Kidney (tissue), 14 donors: ENCODE measurements around the gene GAGE12J. TPM values are rescaled to one million over a fixed set of nuclear protein-coding genes. Genes with fewer than 3 reads are reported as not detected.
"Not testable (repeated sequence)": the region's sequence is repeated elsewhere in the genome, so short reads cannot be mapped to it uniquely, and the experiment has no call there.

ENCODE experiments used
- DNase-seq, 5 donors: peaks; one replicate each; pipeline ENCODE4 v3.0.0-alpha.2; 2013 to 2020
- FAIRE-seq: peaks from 2 replicates; lab custom pipeline; 2012; peaks lifted over from hg19 to GRCh38; lab: Jason Lieb, UNC
- H3K27ac ChIP-seq, 2 donors: one replicate each; pipeline ENCODE4 v1.7.0; 2013; ENCODE audit warnings: low read depth in 2 of 2, low read length in 2 of 2, inconsistent platforms in 1 of 2
- H3K27me3 ChIP-seq: one replicate; pipeline ENCODE4 v1.7.1; 2013; ENCODE audit warnings: low read length, inconsistent platforms; ENCODE audit not compliant: control insufficient read depth, insufficient read depth
- H3K36me3 ChIP-seq, 3 donors: one replicate each; pipeline versions ENCODE4 v1.7.0 to v1.7.1; 2013; ENCODE audit warnings: low read length in 3 of 3, control low read depth in 1 of 3, inconsistent platforms in 1 of 3; ENCODE audit not compliant: insufficient read depth in 3 of 3, control insufficient read depth in 2 of 3
- H3K4me1 ChIP-seq, 3 donors: one replicate each; pipeline versions ENCODE4 v1.7.0 to v1.7.1; 2013; ENCODE audit warnings: low read length in 3 of 3, inconsistent platforms in 1 of 3, low read depth in 1 of 3; ENCODE audit not compliant: control insufficient read depth in 2 of 3, insufficient read depth in 2 of 3
- H3K4me3 ChIP-seq, 3 donors: one replicate each; pipeline versions ENCODE4 v1.7.0 to v1.8.1; 2013; ENCODE audit warnings: low read length in 3 of 3, control low read depth in 1 of 3, inconsistent platforms in 1 of 3
- H3K9ac ChIP-seq, 3 donors: one replicate each; pipeline versions ENCODE4 v1.7.0 to v1.7.1; 2013; ENCODE audit warnings: low read length in 3 of 3, control low read depth in 1 of 3, inconsistent platforms in 1 of 3
- H3K9me3 ChIP-seq, 3 donors: one replicate each; pipeline versions ENCODE4 v1.7.0 to v1.7.1; 2013; ENCODE audit warnings: low read length in 3 of 3, control low read depth in 1 of 3, inconsistent platforms in 1 of 3; ENCODE audit not compliant: control insufficient read depth in 2 of 3, insufficient read depth in 1 of 3
- CTCF ChIP-seq: IDR thresholded peaks from 3 replicates; pipeline ENCODE4 v1.5.1; 2012; ENCODE audit warnings: mild to moderate bottlenecking, moderate library complexity, borderline replicate concordance; ENCODE audit not compliant: insufficient read depth; ENCODE audit errors: extremely low read depth
- intact Hi-C: fragments of 100-400 bp; cut with DNase I; formaldehyde crosslinking; loops from one replicate; pipeline ENCODE4 v1.11.1; 2022
- polyA plus RNA-seq: library from polyadenylated mRNA; stranded (reverse); fragments of 350-450 nt; fragmentation: Illumina TruSeq; extraction: RNeasy Lipid Tissue Mini Kit (QIAGEN cat#74804); gene quantifications from one replicate; pipeline ENCODE4 v1.2.3, GENCODE V29; 2014; ENCODE audit warnings: low read depth, low replicate concordance; ENCODE audit not compliant: insufficient read depth
- total RNA-seq: library from RNA; stranded (reverse); fragmentation: NEBNext Ultra II Directional; extraction: Animal tissue kit (Norgen Biotek cat#: 25700); gene quantifications from one replicate; pipeline ENCODE4 v1.2.1, GENCODE V29; 2021
- donor health status: control.
- donor health status: control.
- donor health status: control.
- donor health status: control.
- donor health status: control.
- donor health status: DM: yes; HTN: yes; CAD: no.
- donor health status: Normal renal cell carcinoma (clear cell type).

The GAGE12J gene
- total and polyA plus RNA-seq, 2 donors from 2014 or later = not detected

GRCh38 chrX:49312176-49312575, 9.7 kb upstream of the GAGE12J start:
- H3K27me3 ChIP-seq = no peaks in the 10 kb centered on the region
- no peak for DNase-seq
- no peaks in the 10 kb centered on the region for H3K4me1 ChIP-seq
- H3K36me3 ChIP-seq = no peaks in the 10 kb centered on the region
- FAIRE-seq = no peak
- H3K27ac ChIP-seq = no peak overlapping the region
- no peak for TF ChIP-seq CTCF
- no peak overlapping the region for H3K4me3 ChIP-seq
- no peaks in the 10 kb centered on the region for H3K9me3 ChIP-seq
- intact Hi-C loops = no loop called here
- no peak overlapping the region for H3K9ac ChIP-seq

GRCh38 chrX:49316085-49316484, 5.8 kb upstream of the GAGE12J start:
- TF ChIP-seq CTCF = no peak
- intact Hi-C loops = no loop called here
- H3K27ac ChIP-seq = no peak overlapping the region

GRCh38 chrX:49322266-49322665, 429 bp downstream of the GAGE12J start:
- H3K27me3 ChIP-seq, H3K36me3 ChIP-seq, intact Hi-C loops, H3K4me1 ChIP-seq, H3K9ac ChIP-seq, FAIRE-seq, H3K4me3 ChIP-seq, H3K9me3 ChIP-seq, H3K27ac ChIP-seq: not testable (repeated sequence)
- DNase-seq = peak in 1 of 5 donors; percentile 37

More at GRCh38 chrX:49316085-49316484, 5.8 kb upstream of the GAGE12J start:
- no peaks in the 10 kb centered on the region for H3K4me1 ChIP-seq
- no peaks in the 10 kb centered on the region for H3K36me3 ChIP-seq
- H3K9ac ChIP-seq = no peak overlapping the region
- H3K9me3 ChIP-seq = no peaks in the 10 kb centered on the region
- no peaks in the 10 kb centered on the region for H3K27me3 ChIP-seq
- FAIRE-seq (no peak), DNase-seq (no peak)
- H3K4me3 ChIP-seq = no peak overlapping the region

GRCh38 chrX:49323735-49324134, 1.9 kb downstream of the GAGE12J start:
- H3K27ac ChIP-seq, H3K4me1 ChIP-seq, H3K9ac ChIP-seq, intact Hi-C loops, H3K36me3 ChIP-seq, FAIRE-seq, H3K27me3 ChIP-seq, H3K4me3 ChIP-seq, H3K9me3 ChIP-seq: not testable (repeated sequence)
- peak in 1 of 5 donors; percentile 11 for DNase-seq

GRCh38 chrX:49330421-49330820, 8.6 kb downstream of the GAGE12J start:
- H3K27me3 ChIP-seq, FAIRE-seq, intact Hi-C loops, H3K4me1 ChIP-seq, DNase-seq, H3K36me3 ChIP-seq, H3K9ac ChIP-seq, H3K9me3 ChIP-seq, H3K27ac ChIP-seq, H3K4me3 ChIP-seq: not testable (repeated sequence)

GRCh38 chrX:49331282-49331681, 9.4 kb downstream of the GAGE12J start, which contains the start of gene GAGE13:
TSS of gene GAGE13 (plus strand) at chrX:49331582. CDS start at chrX:49332738, 1,156 bp downstream.
- H3K36me3 ChIP-seq, H3K9me3 ChIP-seq, H3K4me1 ChIP-seq, DNase-seq, H3K27me3 ChIP-seq, intact Hi-C loops, FAIRE-seq, H3K27ac ChIP-seq, H3K9ac ChIP-seq, H3K4me3 ChIP-seq: not testable (repeated sequence)

- H3K9ac ChIP-seq, H3K9me3 ChIP-seq, H3K4me1 ChIP-seq, FAIRE-seq, H3K27me3 ChIP-seq, H3K36me3 ChIP-seq, H3K4me3 ChIP-seq, intact Hi-C loops, H3K27ac ChIP-seq: not testable (repeated sequence)
- peak in 2 of 5 donors; percentile 13 to 80 for DNase-seq
Measured at GRCh38 chrX:49331841-49332240, 10.0 kb downstream of the GAGE12J start.
